HG03108 (cell line): ENCODE results near the gene PRRT1.
A peak's percentile ranks its signal among the peaks of the same experiment; 100 is the strongest.

Source experiments
- ATAC-seq: cut with Tn5 transposase; IDR thresholded peaks from one replicate; pipeline ENCODE4 v1.9.1; 2021; ENCODE audit warnings: moderate library complexity; ENCODE audit not compliant: unreplicated experiment

The PRRT1 gene

GRCh38 chr6:32127717-32128592 lies 23.8 kb downstream of the PRRT1 start, which contains the start of gene ATF6B:
Gene ATF6B (minus strand): TSS chr6:32128246. CDS start chr6:32128207, 39 bp downstream.
- peak; percentile 84 for ATAC-seq

- ATAC-seq, result no peak
Measured at GRCh38 chr6:32127409-32127716, 24.4 kb downstream of the PRRT1 start.

GRCh38 chr6:32126880-32127279 lies 24.9 kb downstream of the PRRT1 start:
- no peak for ATAC-seq

- ATAC-seq, result no peak
Measured at GRCh38 chr6:32123681-32124080, 28.1 kb downstream of the PRRT1 start.

GRCh38 chr6:32120573-32121059 lies 31.1 kb downstream of the PRRT1 start:
- ATAC-seq, result no peak

- peak; percentile 63 for ATAC-seq
Measured at GRCh38 chr6:32118782-32119628, 32.7 kb downstream of the PRRT1 start.

GRCh38 chr6:32117461-32117860 lies 34.3 kb downstream of the PRRT1 start:
- no peak for ATAC-seq

- no peak for ATAC-seq
Measured at GRCh38 chr6:32116674-32117073, 35.1 kb downstream of the PRRT1 start.

GRCh38 chr6:32115623-32116022 lies 36.1 kb downstream of the PRRT1 start:
- no peak for ATAC-seq

- ATAC-seq, result no peak
Measured at GRCh38 chr6:32114796-32115195, 36.9 kb downstream of the PRRT1 start.

- no peak for ATAC-seq
Measured at GRCh38 chr6:32113386-32114352, 38.1 kb downstream of the PRRT1 start.

GRCh38 chr6:32112431-32112980 lies 39.2 kb downstream of the PRRT1 start:
- ATAC-seq, result no peak

- no peak for ATAC-seq
Measured at GRCh38 chr6:32111424-32112066, 40.2 kb downstream of the PRRT1 start.

GRCh38 chr6:32110632-32111031 lies 41.1 kb downstream of the PRRT1 start:
- ATAC-seq, result no peak

GRCh38 chr6:32109765-32110160 lies 42.0 kb downstream of the PRRT1 start:
- ATAC-seq, result no peak

GRCh38 chr6:32109114-32109764 lies 42.5 kb downstream of the PRRT1 start, which contains the start of gene TNXB:
Gene TNXB (minus strand): TSS chr6:32109338. CDS start chr6:32098198, 11,140 bp downstream.
- ATAC-seq, result no peak

- no peak for ATAC-seq
Measured at GRCh38 chr6:32108727-32109113, 43.0 kb downstream of the PRRT1 start.

GRCh38 chr6:32108094-32108627 lies 43.6 kb downstream of the PRRT1 start:
- ATAC-seq, result no peak

- no peak for ATAC-seq
Measured at GRCh38 chr6:32107406-32107805, 44.3 kb downstream of the PRRT1 start.
